ENCODE data around the gene XYLT1. TPM values are rescaled to one million over a fixed set of nuclear protein-coding genes. Genes with fewer than 3 reads are reported as not detected.
A peak's percentile ranks its signal among the peaks of the same experiment; 100 is the strongest.
"Not testable (repeated sequence)": the region's sequence is repeated elsewhere in the genome, so short reads cannot be mapped to it uniquely, and the experiment has no call there.

XYLT1 gene
- total RNA-seq, 2 donors from 2014 or later, result 26.4 to 41.9 TPM

DNA sequence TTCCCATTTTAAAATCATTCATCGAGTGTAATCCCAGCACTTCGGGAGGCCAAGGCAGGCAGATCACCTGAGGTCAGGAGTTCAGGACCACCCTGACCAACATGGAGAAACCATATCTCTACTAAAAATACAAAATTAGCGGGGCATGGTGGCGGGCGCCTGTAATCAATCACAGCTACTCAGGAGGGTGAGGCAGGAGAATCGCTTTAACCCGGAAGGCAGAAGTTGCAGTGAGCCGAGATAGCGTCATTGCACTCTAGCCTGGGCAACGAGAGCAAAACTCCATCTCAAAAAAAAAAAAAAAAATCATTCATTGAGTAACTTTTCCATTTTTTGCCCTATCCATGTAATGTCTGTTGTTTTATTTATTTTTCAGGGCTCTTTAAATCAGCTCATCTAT is 135.4 kb downstream of the XYLT1 start:
- H3K27me3 Mint-ChIP-seq; DNase-seq (ENCODE audit: low spot score); H3K36me3 Mint-ChIP-seq; H3K9me3 Mint-ChIP-seq; H3K4me3 Mint-ChIP-seq; ATAC-seq: not testable (repeated sequence)
- H3K27ac Mint-ChIP-seq, result peak overlapping the region; percentile 39 to 66
- H3K4me1 Mint-ChIP-seq (ENCODE audit: low read depth in 2 of 2), result peaks cover 20 to 31% of the 10 kb centered on the region in 2 donors

DNA sequence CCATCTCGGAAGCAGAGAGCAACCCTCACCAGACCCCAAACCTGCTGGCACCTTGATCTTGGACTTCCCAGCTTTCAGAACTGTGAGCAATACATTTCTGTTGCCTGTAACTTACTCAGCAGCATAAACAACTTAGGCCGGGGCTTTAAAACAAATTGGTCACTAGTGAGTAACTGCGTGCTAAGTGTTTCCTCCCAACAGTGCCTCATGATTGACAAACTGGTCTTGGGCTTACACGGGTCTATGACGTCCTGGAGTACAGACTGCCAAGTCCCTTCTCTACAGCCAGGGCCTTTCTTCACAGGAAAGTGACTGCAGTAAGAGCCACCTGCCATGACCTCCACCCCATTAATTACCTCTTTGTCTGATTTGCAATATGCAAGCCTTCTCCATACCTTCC is 136.7 kb downstream of the XYLT1 start:
- no peak for DNase-seq (ENCODE audit: low spot score)
- H3K27ac Mint-ChIP-seq, result peak overlapping the region in 1 of 2 donors; percentile 66
- H3K36me3 Mint-ChIP-seq, result no peaks in the 10 kb centered on the region
- H3K4me1 Mint-ChIP-seq (ENCODE audit: low read depth in 2 of 2), result peaks cover 19 to 25% of the 10 kb centered on the region in 2 donors
- ATAC-seq, result no peak
- H3K27me3 Mint-ChIP-seq, result no peaks in the 10 kb centered on the region
- H3K9me3 Mint-ChIP-seq, result no peaks in the 10 kb centered on the region
- H3K4me3 Mint-ChIP-seq, result no peak overlapping the region

DNA sequence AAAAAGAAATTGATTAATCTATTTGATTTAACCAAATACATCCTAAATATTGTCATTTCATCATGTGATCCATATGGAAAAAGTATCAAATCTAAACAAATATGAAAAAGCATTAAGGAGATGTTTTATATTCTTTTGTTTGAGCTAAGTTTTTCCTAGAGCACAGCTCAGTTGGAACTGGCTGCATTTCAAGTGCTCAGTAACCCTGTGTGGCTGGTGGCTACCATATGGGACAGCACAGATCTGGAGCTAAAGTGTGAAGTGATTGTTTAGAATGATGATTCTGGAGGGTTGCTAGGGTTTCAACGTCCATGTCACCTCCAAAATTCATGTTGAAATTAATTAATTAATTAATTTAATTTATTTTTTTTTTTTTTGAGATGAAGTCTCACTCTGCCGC is 137.5 kb downstream of the XYLT1 start:
- ATAC-seq (no peak), DNase-seq (ENCODE audit: low spot score) (no peak)
- Mint-ChIP-seq H3K4me1 (ENCODE audit: low read depth in 2 of 2) (peaks cover 24 to 29% of the 10 kb centered on the region in 2 donors), H3K27ac (no peak overlapping the region), H3K9me3 (no peaks in the 10 kb centered on the region), H3K4me3 (no peak overlapping the region), H3K36me3 (no peaks in the 10 kb centered on the region), H3K27me3 (no peaks in the 10 kb centered on the region)

DNA sequence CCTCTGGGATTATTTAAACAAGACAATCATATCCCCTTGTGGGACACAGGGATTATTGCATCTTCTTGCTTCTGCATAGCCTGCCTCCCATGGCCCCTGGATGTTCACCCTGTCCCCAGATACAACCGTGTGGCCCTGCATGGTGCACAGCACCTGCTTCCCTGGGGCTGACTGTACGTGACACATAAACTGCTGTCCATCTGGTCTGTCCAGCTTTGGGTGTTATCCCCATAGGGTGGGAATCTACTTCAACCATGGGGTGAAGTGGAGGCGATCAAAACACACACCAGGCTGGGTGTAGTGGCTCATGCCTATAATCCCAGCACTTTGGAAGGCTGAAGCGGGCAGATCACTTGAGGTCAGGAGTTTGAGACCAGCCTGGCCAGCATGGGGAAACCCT is 138.8 kb downstream of the XYLT1 start:
- ATAC-seq (no peak), DNase-seq (ENCODE audit: low spot score) (no peak)
- H3K4me1 Mint-ChIP-seq (ENCODE audit: low read depth in 2 of 2), result peaks cover 25 to 26% of the 10 kb centered on the region in 2 donors
- H3K27me3 Mint-ChIP-seq, result no peaks in the 10 kb centered on the region
- H3K9me3 Mint-ChIP-seq, result no peaks in the 10 kb centered on the region
- H3K4me3 Mint-ChIP-seq, result no peak overlapping the region
- H3K27ac Mint-ChIP-seq, result peak overlapping the region in 1 of 2 donors; percentile 27
- H3K36me3 Mint-ChIP-seq, result no peaks in the 10 kb centered on the region

DNA sequence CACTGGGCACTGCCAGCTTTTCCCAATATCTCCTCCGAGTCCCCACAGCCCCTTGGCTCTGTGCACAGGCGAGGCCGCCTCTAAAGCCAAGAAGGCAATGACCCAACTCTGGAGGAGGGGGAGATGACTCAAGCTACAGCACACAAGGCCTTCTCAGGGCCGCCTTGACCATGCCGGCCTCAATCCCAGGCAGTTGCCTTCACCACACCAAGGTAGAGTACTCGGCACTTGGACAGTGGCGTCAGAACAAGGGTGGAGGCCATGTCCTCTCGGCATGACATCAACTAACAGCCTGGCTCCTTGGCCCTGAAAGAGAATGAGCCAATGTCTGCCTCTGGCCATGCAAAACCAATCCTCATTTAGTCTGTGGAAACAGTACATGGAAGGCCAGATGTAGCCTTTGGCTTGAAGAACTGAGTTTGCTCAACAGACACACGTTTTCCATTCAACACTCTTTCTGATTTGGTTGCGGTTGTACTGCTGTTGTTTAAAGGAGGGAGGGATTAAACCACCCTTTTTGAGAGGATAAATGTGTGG is 139.6 kb downstream of the XYLT1 start:
- peak overlapping the region in 1 of 2 donors; percentile 27 for H3K27ac Mint-ChIP-seq
- H3K4me1 Mint-ChIP-seq (ENCODE audit: low read depth in 2 of 2), result peaks cover 24 to 25% of the 10 kb centered on the region in 2 donors
- ATAC-seq (no peak), DNase-seq (ENCODE audit: low spot score) (no peak)
- no peaks in the 10 kb centered on the region for H3K9me3 Mint-ChIP-seq
- H3K4me3 Mint-ChIP-seq, result no peak overlapping the region
- no peaks in the 10 kb centered on the region for H3K36me3 Mint-ChIP-seq
- H3K27me3 Mint-ChIP-seq, result no peaks in the 10 kb centered on the region

DNA sequence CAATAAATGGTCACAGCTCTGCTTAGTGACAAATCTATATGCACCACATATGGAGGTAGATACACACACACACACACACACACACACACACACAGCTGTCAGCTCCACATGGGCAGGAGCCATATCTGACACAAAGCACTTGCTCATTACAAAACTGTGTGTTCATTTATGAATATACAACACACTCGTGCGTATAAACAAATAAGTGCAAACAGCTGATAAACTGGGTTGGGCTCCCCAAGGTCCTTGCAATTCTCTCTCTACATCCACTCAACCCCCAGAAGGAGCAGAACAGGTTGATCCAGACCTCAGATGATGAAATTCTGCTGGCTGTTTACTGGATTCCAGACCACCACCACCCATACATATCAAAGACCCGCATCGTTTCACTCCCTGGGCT is 140.7 kb downstream of the XYLT1 start:
- ATAC-seq, result no peak
- no peaks in the 10 kb centered on the region for H3K9me3 Mint-ChIP-seq
- no peak overlapping the region for H3K27ac Mint-ChIP-seq

DNA sequence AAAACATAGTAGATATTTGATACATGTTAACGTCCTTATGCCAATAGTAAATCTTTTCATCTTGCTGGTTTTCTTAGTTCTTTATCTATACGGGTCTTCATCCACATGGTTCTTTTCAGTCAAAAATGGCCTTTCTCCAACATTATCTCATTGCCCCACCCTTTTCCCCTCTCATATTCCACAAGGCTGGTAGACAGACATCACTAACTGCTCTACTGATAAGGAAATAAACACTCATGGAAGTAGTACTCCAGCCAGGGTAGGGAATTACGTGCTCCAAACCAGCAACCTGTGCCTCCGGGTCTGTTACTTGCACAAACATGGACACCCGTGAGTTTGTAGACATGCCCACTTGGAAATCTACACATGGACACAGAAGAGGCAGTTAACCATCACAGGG is 141.4 kb downstream of the XYLT1 start:
- Mint-ChIP-seq H3K27ac (no peak overlapping the region), H3K4me1 (ENCODE audit: low read depth in 2 of 2) (peaks cover 19 to 20% of the 10 kb centered on the region in 2 donors), H3K36me3 (no peaks in the 10 kb centered on the region), H3K27me3 (no peaks in the 10 kb centered on the region), H3K9me3 (no peaks in the 10 kb centered on the region), H3K4me3 (no peak overlapping the region)
- ATAC-seq, result no peak
- DNase-seq (ENCODE audit: low spot score), result no peak

More for the DNA sequence above, 140.7 kb downstream of the XYLT1 start:
- Mint-ChIP-seq H3K4me1 (ENCODE audit: low read depth in 2 of 2) (peaks cover 19 to 25% of the 10 kb centered on the region in 2 donors), H3K36me3 (no peaks in the 10 kb centered on the region), H3K4me3 (no peak overlapping the region), H3K27me3 (no peaks in the 10 kb centered on the region)
- DNase-seq (ENCODE audit: low spot score), result no peak

DNA sequence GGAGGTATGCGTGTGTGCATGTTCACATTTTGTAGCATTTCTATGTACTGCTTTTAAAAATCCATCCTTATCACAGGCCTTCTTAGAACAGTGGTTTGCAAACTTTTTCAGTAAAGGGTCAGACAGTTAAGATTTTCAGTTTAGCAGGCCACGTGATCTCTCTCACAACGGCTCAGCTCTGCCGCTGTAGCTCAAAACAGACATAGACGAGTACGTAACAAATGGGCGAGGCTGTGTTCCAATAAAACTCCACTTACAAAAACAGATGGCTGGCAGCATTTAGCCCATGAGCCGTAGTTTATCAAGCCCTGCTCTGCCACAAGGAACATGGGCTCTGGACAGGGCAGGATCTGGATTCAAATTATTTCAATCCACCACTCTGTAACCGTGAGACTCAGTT is 141.8 kb downstream of the XYLT1 start:
- DNase-seq (ENCODE audit: low spot score) (no peak), ATAC-seq (no peak)
- Mint-ChIP-seq H3K4me1 (ENCODE audit: low read depth in 2 of 2) (peaks cover 18 to 21% of the 10 kb centered on the region in 2 donors), H3K27me3 (no peaks in the 10 kb centered on the region), H3K36me3 (no peaks in the 10 kb centered on the region), H3K9me3 (no peaks in the 10 kb centered on the region), H3K4me3 (no peak overlapping the region), H3K27ac (no peak overlapping the region)

DNA sequence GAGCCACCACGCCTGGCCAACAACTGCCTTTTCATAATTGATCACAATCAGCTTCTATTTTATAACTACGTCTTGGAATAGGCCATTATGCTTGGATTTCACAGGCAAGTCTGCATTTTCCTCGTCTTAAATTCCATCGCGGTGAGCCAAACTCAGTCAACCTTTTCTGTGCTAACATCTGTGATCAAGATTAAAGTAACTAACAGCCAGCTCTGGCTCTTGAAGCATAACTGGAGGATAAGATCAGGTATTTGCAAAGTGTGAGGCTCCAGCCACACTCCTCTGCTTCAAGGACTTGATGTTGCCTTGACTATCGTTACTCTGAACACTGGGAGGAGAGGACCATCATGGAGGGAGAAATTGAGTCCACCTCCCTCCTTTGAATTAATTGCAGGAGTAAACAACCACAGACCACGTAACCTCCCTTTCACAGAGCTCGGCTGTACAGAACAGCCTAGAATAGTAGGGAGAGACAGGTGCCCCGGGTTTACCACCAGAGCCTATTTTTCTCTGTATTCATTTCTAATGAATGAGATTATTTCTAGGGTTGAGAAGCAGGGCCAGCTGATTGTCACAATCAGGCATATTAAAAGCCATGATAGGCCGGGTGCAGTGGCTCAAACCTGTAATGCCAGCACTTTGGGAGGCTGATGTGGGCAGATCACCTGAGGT is 143.0 kb downstream of the XYLT1 start:
- DNase-seq (ENCODE audit: low spot score), result no peak
- no peak for ATAC-seq
- H3K27me3 Mint-ChIP-seq, result no peaks in the 10 kb centered on the region
- H3K4me1 Mint-ChIP-seq (ENCODE audit: low read depth in 2 of 2), result peaks cover 18 to 26% of the 10 kb centered on the region in 2 donors
- H3K4me3 Mint-ChIP-seq, result no peak overlapping the region
- peak overlapping the region in 1 of 2 donors; percentile 57 for H3K27ac Mint-ChIP-seq
- no peaks in the 10 kb centered on the region for H3K9me3 Mint-ChIP-seq
- H3K36me3 Mint-ChIP-seq, result no peaks in the 10 kb centered on the region

DNA sequence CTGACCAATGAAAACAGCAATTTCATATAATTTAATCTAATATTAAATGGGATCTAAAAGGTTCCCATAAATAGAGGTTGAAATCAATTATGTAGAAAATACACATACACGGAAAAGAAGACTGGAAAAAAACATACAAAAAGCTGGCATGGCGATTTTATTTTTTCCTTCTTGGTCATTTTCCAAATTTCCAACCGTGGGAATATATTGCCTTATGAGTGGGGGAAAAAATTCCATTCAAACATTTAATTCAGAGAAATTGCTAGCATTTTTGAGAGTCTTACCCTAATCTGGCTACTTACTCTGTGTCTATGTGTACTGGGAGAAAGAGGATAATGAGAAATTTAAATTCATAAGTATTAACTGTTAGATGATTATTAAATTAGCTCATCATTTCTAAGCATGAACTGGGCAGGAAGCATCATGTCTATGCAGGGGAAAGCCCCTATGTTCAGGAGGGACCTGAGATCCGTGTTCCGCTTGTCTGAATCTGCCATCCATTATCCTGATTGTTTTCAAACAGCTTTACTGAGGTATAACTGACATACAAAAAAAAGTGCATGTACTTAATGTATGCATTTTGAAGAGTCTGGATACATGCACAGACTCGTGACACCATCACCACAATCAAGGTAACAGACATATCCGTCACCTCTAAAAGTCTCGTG is 145.2 kb downstream of the XYLT1 start:
- peaks cover 26 to 29% of the 10 kb centered on the region in 2 donors for H3K4me1 Mint-ChIP-seq (ENCODE audit: low read depth in 2 of 2)
- H3K27ac Mint-ChIP-seq, result no peak overlapping the region
- DNase-seq (ENCODE audit: low spot score) (no peak), ATAC-seq (no peak)
- no peak overlapping the region for H3K4me3 Mint-ChIP-seq
- H3K36me3 Mint-ChIP-seq, result no peaks in the 10 kb centered on the region
- no peaks in the 10 kb centered on the region for H3K27me3 Mint-ChIP-seq
- H3K9me3 Mint-ChIP-seq, result no peaks in the 10 kb centered on the region

DNA sequence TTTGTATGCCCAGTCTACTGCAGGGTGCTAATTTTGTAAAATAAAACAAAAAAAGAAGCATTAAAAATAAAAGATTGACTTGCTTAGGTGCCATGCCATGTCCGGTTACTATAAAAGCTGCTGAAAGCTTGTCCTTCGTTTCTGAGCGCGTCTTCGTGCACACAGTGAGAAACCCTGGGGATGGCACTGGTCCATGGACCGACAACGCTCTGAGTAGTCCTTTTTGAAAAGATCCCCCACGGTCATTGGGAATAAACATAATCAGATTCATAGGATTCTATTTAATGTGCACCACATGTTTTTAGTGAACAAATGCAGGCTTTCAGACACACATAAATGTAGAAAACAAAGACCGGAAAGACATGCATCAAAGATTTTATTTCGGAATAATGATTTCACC is 146.3 kb downstream of the XYLT1 start:
- H3K9me3 Mint-ChIP-seq, result no peaks in the 10 kb centered on the region
- DNase-seq (ENCODE audit: low spot score), result no peak
- no peak overlapping the region for H3K4me3 Mint-ChIP-seq
- ATAC-seq, result no peak
- H3K4me1 Mint-ChIP-seq (ENCODE audit: low read depth in 2 of 2), result peaks cover 24 to 31% of the 10 kb centered on the region in 2 donors
- no peaks in the 10 kb centered on the region for H3K36me3 Mint-ChIP-seq
- no peaks in the 10 kb centered on the region for H3K27me3 Mint-ChIP-seq
- H3K27ac Mint-ChIP-seq, result no peak overlapping the region

DNA sequence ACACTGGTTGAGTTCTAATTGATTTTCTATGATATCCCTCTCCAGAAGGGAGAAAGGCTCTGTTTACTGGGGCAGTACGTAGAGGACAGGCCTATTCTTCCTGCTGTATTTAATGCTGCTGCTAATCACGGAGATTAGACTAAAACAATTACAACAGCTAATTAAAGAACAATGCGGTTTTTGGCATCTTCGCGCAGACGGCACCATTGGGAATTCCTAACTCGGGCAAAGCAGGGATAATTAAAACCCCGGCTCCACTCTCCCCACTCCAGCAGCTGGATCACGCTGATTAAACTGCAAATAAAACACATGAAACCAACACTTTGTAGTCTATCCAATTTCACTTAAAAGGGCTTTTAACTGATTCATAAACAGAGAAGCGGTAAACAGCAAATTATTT is 147.6 kb downstream of the XYLT1 start:
- DNase-seq (ENCODE audit: low spot score) (no peak), ATAC-seq (no peak)
- H3K4me1 Mint-ChIP-seq (ENCODE audit: low read depth in 2 of 2), result peaks cover 16 to 27% of the 10 kb centered on the region in 2 donors
- no peak overlapping the region for H3K4me3 Mint-ChIP-seq
- no peak overlapping the region for H3K27ac Mint-ChIP-seq
- H3K36me3 Mint-ChIP-seq, result no peaks in the 10 kb centered on the region
- H3K27me3 Mint-ChIP-seq, result no peaks in the 10 kb centered on the region
- H3K9me3 Mint-ChIP-seq, result no peaks in the 10 kb centered on the region

DNA sequence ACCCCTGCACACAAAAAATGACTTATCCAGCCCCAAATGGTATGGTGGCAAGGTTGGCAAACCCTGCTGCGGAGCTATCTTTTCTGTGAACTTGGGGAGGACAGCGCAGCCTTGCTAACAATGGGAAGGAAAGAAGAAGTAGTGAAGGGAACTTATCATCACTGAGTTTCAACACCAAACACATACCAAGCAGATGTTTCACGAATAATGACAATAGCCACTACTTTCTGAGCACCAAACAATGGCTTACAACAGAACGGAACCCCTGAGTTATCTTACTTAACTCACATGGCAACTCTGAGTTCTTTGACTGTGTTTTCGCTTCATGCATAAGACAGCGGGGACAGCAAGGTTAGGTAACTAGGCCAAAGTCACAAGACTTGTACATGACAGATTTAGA is 148.9 kb downstream of the XYLT1 start:
- no peak for ATAC-seq
- no peak overlapping the region for H3K4me3 Mint-ChIP-seq
- no peak for DNase-seq (ENCODE audit: low spot score)
- H3K27ac Mint-ChIP-seq, result peak overlapping the region in 1 of 2 donors; percentile 39
- H3K36me3 Mint-ChIP-seq, result no peaks in the 10 kb centered on the region
- H3K4me1 Mint-ChIP-seq (ENCODE audit: low read depth in 2 of 2), result peaks cover 16 to 28% of the 10 kb centered on the region in 2 donors
- no peaks in the 10 kb centered on the region for H3K27me3 Mint-ChIP-seq
- H3K9me3 Mint-ChIP-seq, result no peaks in the 10 kb centered on the region

DNA sequence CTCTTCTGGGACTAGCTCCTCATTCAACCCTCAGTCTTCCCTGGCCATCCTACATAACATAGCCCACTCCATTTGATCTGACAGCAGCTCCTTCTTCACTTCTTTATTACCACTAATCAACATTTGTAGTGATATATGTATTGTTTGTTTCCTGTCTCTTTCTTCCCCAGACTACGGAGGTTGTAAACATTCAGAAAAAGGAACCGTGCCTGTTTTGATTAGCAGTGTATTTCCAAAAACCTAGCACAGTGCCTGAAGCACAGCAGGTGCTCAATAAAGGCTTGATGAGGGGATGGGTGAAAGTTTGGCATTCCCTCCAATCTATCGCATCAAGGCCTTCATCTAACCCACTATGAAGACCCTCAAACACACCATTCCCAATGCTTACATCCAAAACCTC is 150.8 kb downstream of the XYLT1 start:
- H3K4me1 Mint-ChIP-seq (ENCODE audit: low read depth in 2 of 2), result peaks cover 22 to 35% of the 10 kb centered on the region in 2 donors
- peak overlapping the region in 1 of 2 donors; percentile 4 for H3K27ac Mint-ChIP-seq

More for the DNA sequence above, 150.8 kb downstream of the XYLT1 start:
- Mint-ChIP-seq H3K36me3 (no peaks in the 10 kb centered on the region), H3K27me3 (no peaks in the 10 kb centered on the region), H3K9me3 (no peaks in the 10 kb centered on the region), H3K4me3 (no peak overlapping the region)
- ATAC-seq (no peak), DNase-seq (ENCODE audit: low spot score) (no peak)

All from natural killer cell treated with Interleukin-12 subunit alpha and Interleukin-12 subunit beta and Interleukin-15 and Interleukin-18, amount 100 ng/mL, for 72 hours (primary cell).